BLaER1 (cell line): ENCODE results near the gene FAF2.
A peak's percentile ranks its signal among the peaks of the same experiment; 100 is the strongest.

ENCODE experiments used
- H3K27ac ChIP-seq: shearing (Covaris generic); formaldehyde crosslinking; 2 replicates; pipeline ENCODE4 v1.8.1; 2022
- H3K27me3 ChIP-seq: shearing (Covaris generic); formaldehyde crosslinking; 2 replicates; pipeline ENCODE4 v1.8.1; 2022
- H3K36me3 ChIP-seq: shearing (Covaris generic); formaldehyde crosslinking; 2 replicates; pipeline ENCODE4 v1.8.1; 2022
- H3K4me1 ChIP-seq: shearing (Covaris generic); formaldehyde crosslinking; 2 replicates; pipeline ENCODE4 v1.8.1; 2022
- H3K4me2 ChIP-seq: shearing (Covaris generic); formaldehyde crosslinking; 2 replicates; pipeline ENCODE4 v1.8.1; 2022
- H3K4me3 ChIP-seq: shearing (Covaris generic); formaldehyde crosslinking; 2 replicates; pipeline ENCODE4 v1.8.1; 2022
- H3K9ac ChIP-seq: shearing (Covaris generic); formaldehyde crosslinking; 2 replicates; pipeline ENCODE4 v1.8.1; 2022
- H3K9me3 ChIP-seq: shearing (Covaris generic); formaldehyde crosslinking; 2 replicates; pipeline ENCODE4 v1.8.1; 2022
- H4K20me1 ChIP-seq: shearing (Covaris generic); formaldehyde crosslinking; 2 replicates; pipeline ENCODE4 v1.8.1; 2022
- Cebpa-rat ChIP-seq: shearing (Covaris generic); IDR thresholded peaks from 2 replicates; pipeline ENCODE4 v1.8.1; 2022

Gene FAF2

GRCh38 chr5:176534640-176535039 lies 86.5 kb downstream of the FAF2 start:
- H3K9ac ChIP-seq = peak overlapping the region; percentile 100
- peaks cover 76% of the 10 kb centered on the region for H3K4me1 ChIP-seq
- H3K4me2 ChIP-seq = peak overlapping the region; percentile 99
- H3K9me3 ChIP-seq = no peaks in the 10 kb centered on the region
- TF ChIP-seq Cebpa-rat = no peak
- peak overlapping the region; percentile 88 for H3K4me3 ChIP-seq
- H3K27me3 ChIP-seq = no peaks in the 10 kb centered on the region
- H3K27ac ChIP-seq = peak overlapping the region; percentile 100
- H4K20me1 ChIP-seq = peaks cover 51% of the 10 kb centered on the region
- H3K36me3 ChIP-seq = peaks cover 18% of the 10 kb centered on the region

- peak overlapping the region; percentile 100 for H3K27ac ChIP-seq
- H3K4me2 ChIP-seq = peak overlapping the region; percentile 99
- H3K27me3 ChIP-seq = no peaks in the 10 kb centered on the region
- peak overlapping the region; percentile 88 for H3K4me3 ChIP-seq
- peak overlapping the region; percentile 100 for H3K9ac ChIP-seq
- H4K20me1 ChIP-seq = peaks cover 49% of the 10 kb centered on the region
- no peaks in the 10 kb centered on the region for H3K9me3 ChIP-seq
- TF ChIP-seq Cebpa-rat = no peak
- H3K36me3 ChIP-seq = peaks cover 18% of the 10 kb centered on the region
- H3K4me1 ChIP-seq = peaks cover 79% of the 10 kb centered on the region
Observed at GRCh38 chr5:176535101-176535663, 87.0 kb downstream of the FAF2 start.

DNA sequence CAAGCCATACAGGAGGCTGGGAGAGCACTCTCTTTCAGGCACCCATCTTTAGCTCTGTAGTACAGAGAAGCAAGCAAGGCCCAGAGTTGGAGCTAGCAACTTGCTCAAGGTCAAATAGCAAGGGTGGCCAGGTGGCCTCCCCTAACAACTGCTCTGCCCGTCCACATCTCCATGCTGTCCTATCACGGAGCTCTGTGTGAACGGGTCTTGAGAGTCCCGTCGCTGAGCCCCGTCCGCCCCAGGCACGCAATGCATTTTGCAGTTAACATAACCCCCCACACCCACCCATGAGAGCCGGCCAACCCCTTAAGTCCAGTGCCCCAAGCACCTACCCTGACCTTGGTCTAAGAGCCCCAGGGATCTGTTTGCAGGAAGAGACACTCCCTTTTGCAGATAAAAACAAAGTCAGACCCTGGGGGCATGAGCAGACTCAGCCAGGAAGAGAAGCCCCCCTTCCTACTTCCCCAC lies 87.5 kb downstream of the FAF2 start:
- H3K9ac ChIP-seq = peak overlapping the region; percentile 100
- H3K4me2 ChIP-seq = peak overlapping the region; percentile 99
- H3K4me1 ChIP-seq = peaks cover 79% of the 10 kb centered on the region
- peaks cover 43% of the 10 kb centered on the region for H4K20me1 ChIP-seq
- no peaks in the 10 kb centered on the region for H3K9me3 ChIP-seq
- no peaks in the 10 kb centered on the region for H3K27me3 ChIP-seq
- peak overlapping the region; percentile 88 for H3K4me3 ChIP-seq
- TF ChIP-seq Cebpa-rat = no peak
- peaks cover 14% of the 10 kb centered on the region for H3K36me3 ChIP-seq
- peak overlapping the region; percentile 100 for H3K27ac ChIP-seq

- H3K27me3 ChIP-seq = no peaks in the 10 kb centered on the region
- H3K4me1 ChIP-seq = peaks cover 79% of the 10 kb centered on the region
- peaks cover 37% of the 10 kb centered on the region for H4K20me1 ChIP-seq
- TF ChIP-seq Cebpa-rat = no peak
- peak overlapping the region; percentile 88 for H3K4me3 ChIP-seq
- peak overlapping the region; percentile 100 for H3K9ac ChIP-seq
- peak overlapping the region; percentile 100 for H3K27ac ChIP-seq
- H3K9me3 ChIP-seq = no peaks in the 10 kb centered on the region
- peaks cover 9% of the 10 kb centered on the region for H3K36me3 ChIP-seq
- peak overlapping the region; percentile 99 for H3K4me2 ChIP-seq
Observed at GRCh38 chr5:176536132-176536901, 88.1 kb downstream of the FAF2 start.

- peaks cover 2% of the 10 kb centered on the region; the same call in 1 of the 2 replicates for H3K36me3 ChIP-seq
- peak within 1 kb of the TSS; percentile 100 for H3K9ac ChIP-seq
- H3K4me2 ChIP-seq = peak within 1 kb of the TSS; percentile 99
- H3K9me3 ChIP-seq = no peaks in the 10 kb centered on the region
- peak within 1 kb of the TSS; percentile 100 for H3K27ac ChIP-seq
- no peak for TF ChIP-seq Cebpa-rat
- no peaks in the 10 kb centered on the region for H3K27me3 ChIP-seq
- H3K4me1 ChIP-seq = peaks cover 79% of the 10 kb centered on the region
- peak within 1 kb of the TSS; percentile 88 for H3K4me3 ChIP-seq
- H4K20me1 ChIP-seq = peaks cover 30% of the 10 kb centered on the region
Observed at GRCh38 chr5:176536902-176537553, 88.8 kb downstream of the FAF2 start, which contains the start of gene RNF44. TSS of gene RNF44 (minus strand) at chr5:176537402. CDS start at chr5:176532472, 4,930 bp downstream.

DNA sequence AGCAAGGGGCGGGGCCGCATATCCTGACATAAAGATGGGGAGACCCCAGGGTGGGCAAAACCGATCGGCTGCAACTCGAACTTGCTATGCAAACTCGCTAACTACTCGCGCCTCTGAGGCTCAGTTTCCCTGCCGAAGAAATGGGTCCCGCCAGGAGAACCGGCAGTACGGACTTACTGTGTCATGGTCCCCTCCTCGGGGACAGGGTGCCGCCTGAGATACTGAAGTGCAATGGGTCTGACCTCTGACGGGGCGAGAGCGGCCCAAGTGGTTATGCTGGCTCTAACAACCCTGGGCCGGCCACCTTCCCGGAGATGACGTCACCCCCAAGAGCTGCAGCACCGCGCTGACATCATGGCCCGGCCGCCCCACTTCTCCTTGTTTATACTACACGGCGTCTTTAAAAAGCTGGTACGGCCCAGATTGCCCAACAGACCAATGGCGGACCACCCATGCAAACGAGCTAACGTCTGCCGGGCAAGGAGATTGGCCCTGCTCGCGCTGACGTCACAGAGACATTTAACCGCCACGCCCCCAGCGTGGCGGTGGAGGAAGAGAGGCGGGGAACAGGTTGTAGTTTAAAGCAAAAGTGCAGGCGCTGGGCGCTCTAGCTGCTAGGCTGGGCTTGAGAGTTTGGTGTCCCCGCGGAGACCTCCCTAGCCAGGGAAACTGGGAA lies 89.5 kb downstream of the FAF2 start:
- Histone ChIP-seq H3K27me3 (no peaks in the 10 kb centered on the region), H3K4me1 (peaks cover 79% of the 10 kb centered on the region), H3K27ac (peak overlapping the region; percentile 100), H3K4me2 (peak overlapping the region; percentile 85), H3K36me3 (no peaks in the 10 kb centered on the region), H3K4me3 (peak overlapping the region; percentile 88), H4K20me1 (peaks cover 23% of the 10 kb centered on the region), H3K9me3 (no peaks in the 10 kb centered on the region), H3K9ac (peak overlapping the region; percentile 100)
- TF ChIP-seq Cebpa-rat = peak; percentile 84

GRCh38 chr5:176538230-176538988 lies 90.2 kb downstream of the FAF2 start:
- TF ChIP-seq Cebpa-rat = no peak
- H4K20me1 ChIP-seq = peaks cover 16% of the 10 kb centered on the region
- H3K4me2 ChIP-seq = peak overlapping the region; percentile 85
- H3K9ac ChIP-seq = peak overlapping the region; percentile 62; the same call in 1 of the 2 replicates
- H3K27ac ChIP-seq = peak overlapping the region; percentile 100; the same call in 1 of the 2 replicates
- H3K9me3 ChIP-seq = no peaks in the 10 kb centered on the region
- no peaks in the 10 kb centered on the region for H3K36me3 ChIP-seq
- peaks cover 72% of the 10 kb centered on the region for H3K4me1 ChIP-seq
- peak overlapping the region; percentile 88 for H3K4me3 ChIP-seq
- H3K27me3 ChIP-seq = no peaks in the 10 kb centered on the region

- no peak overlapping the region for H3K9ac ChIP-seq
- H3K4me3 ChIP-seq = no peak overlapping the region
- no peaks in the 10 kb centered on the region for H3K36me3 ChIP-seq
- H3K9me3 ChIP-seq = no peaks in the 10 kb centered on the region
- peak overlapping the region; percentile 85; the same call in 1 of the 2 replicates for H3K4me2 ChIP-seq
- no peak overlapping the region for H3K27ac ChIP-seq
- peaks cover 70% of the 10 kb centered on the region for H3K4me1 ChIP-seq
- no peaks in the 10 kb centered on the region for H3K27me3 ChIP-seq
- TF ChIP-seq Cebpa-rat = no peak
- peaks cover 10% of the 10 kb centered on the region; the same call in 1 of the 2 replicates for H4K20me1 ChIP-seq
Observed at GRCh38 chr5:176538989-176539384, 90.8 kb downstream of the FAF2 start.
